ENCODE data around the gene CRADD.

DNA sequence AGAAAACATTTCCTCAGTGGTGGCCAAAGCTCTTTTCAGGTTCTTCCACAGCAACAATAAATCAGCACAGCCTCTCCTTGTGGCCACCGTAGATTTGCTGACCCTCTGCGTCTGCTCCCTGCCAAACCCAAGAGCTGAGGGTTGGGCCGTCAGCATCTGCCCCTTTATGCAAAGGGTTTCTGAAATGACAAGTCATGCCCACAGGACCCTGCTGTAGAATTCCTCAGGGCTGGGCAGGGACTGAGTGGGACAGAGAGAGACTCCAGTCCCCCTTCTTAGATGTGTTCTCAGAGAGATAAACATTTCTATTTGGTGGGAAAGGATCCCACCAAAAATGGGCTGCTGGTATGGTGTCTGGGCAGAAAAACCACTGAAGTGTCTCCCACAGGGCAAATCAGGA, 238.2 kb downstream of the CRADD start:
- no peak for TF ChIP-seq CTCF (IDR thresholded peaks at IDR 0.05)
- TF ChIP-seq POLR2A (IDR thresholded peaks at IDR 0.05; ENCODE audit: low read depth) = no peak
- TF ChIP-seq POLR2AphosphoS5 (IDR thresholded peaks at IDR 0.05) = no peak
- no peak for TF ChIP-seq EP300 (IDR thresholded peaks at IDR 0.05)
